ENCODE data around the gene KRT1.

DNA sequence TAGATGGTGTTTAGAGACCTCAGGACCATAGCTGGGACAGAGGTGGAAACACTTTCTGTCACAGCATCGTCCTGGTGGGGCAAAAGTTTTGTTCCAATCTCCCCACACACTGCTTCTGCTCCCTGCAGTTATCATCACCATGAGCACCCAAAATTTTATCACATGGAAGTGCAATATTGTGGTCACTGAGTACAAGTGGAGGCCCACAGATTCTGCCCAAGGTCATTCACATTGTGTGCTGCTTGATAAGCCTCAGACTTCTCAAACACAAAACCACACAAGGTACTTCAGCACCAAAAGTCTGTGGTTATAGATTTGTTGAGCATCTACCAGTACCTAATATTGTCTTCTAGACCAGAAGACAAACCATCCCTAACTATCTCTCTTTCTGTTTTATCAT is 23.7 kb upstream of the KRT1 start:
- TF ChIP-seq EZH2 (IDR thresholded peaks at IDR 0.05; ENCODE audit: borderline replicate concordance, insufficient read depth, low read length, poor library complexity, severe bottlenecking): no peak
- TF ChIP-seq, protein P1, sequence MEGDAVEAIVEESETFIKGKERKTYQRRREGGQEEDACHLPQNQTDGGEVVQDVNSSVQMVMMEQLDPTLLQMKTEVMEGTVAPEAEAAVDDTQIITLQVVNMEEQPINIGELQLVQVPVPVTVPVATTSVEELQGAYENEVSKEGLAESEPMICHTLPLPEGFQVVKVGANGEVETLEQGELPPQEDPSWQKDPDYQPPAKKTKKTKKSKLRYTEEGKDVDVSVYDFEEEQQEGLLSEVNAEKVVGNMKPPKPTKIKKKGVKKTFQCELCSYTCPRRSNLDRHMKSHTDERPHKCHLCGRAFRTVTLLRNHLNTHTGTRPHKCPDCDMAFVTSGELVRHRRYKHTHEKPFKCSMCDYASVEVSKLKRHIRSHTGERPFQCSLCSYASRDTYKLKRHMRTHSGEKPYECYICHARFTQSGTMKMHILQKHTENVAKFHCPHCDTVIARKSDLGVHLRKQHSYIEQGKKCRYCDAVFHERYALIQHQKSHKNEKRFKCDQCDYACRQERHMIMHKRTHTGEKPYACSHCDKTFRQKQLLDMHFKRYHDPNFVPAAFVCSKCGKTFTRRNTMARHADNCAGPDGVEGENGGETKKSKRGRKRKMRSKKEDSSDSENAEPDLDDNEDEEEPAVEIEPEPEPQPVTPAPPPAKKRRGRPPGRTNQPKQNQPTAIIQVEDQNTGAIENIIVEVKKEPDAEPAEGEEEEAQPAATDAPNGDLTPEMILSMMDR (IDR thresholded peaks at IDR 0.05; ENCODE audit: poor library complexity, severe bottlenecking): no peak
- TF ChIP-seq POLR2AphosphoS5 (IDR thresholded peaks at IDR 0.05): no peak
- no peak for TF ChIP-seq EP300 (conservative IDR thresholded peaks at IDR 0.05; ENCODE audit: poor library complexity, severe bottlenecking)

Data from neural cell (in vitro differentiated cells).